OCI-M2 (cell line): ENCODE results near the gene RAD9B.

ENCODE experiments used
- DNase-seq: peaks from one replicate; lab custom pipeline; 2025; ENCODE audit not compliant: unreplicated experiment; lab: John Stamatoyannopoulos, UW

RAD9B gene

GRCh38 chr12:110550981-110551380, 48.9 kb downstream of the RAD9B start:
- no peak for DNase-seq
